GM10266 (cell line): Measurements from ENCODE around the gene PXMP4.

ENCODE experiments used
- DNase-seq: peaks from one replicate; pipeline ENCODE4 v3.0.0; 2012; ENCODE audit errors: extremely low spot score
- TF ChIP-seq, protein P1 (sequence below): IDR thresholded peaks from 2 replicates; pipeline ENCODE4 v1.5.1; 2012; ENCODE audit warnings: mild to moderate bottlenecking, low read depth; ENCODE audit not compliant: control insufficient read depth, insufficient read depth; ENCODE audit errors: missing control alignments

Gene PXMP4

DNA sequence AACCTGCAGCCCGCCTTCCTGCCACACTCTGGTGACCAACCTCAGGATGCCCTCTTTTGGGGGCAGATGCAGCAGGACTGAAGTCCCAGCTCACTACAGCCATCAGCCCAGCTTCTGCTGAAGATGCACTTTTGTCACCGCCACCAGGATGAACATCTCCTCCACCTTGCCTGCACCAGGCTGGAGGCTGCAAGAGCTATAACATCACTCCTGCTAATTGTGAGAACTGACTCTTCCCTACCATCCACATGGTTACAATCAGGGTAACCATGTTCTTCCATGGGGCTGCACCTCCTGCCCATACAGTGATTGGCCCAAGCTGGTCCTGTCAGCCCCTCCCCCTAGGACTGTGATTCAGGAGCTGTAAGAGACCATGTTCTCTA is 55.4 kb downstream of the PXMP4 start:
- DNase-seq, result no peak

DNA sequence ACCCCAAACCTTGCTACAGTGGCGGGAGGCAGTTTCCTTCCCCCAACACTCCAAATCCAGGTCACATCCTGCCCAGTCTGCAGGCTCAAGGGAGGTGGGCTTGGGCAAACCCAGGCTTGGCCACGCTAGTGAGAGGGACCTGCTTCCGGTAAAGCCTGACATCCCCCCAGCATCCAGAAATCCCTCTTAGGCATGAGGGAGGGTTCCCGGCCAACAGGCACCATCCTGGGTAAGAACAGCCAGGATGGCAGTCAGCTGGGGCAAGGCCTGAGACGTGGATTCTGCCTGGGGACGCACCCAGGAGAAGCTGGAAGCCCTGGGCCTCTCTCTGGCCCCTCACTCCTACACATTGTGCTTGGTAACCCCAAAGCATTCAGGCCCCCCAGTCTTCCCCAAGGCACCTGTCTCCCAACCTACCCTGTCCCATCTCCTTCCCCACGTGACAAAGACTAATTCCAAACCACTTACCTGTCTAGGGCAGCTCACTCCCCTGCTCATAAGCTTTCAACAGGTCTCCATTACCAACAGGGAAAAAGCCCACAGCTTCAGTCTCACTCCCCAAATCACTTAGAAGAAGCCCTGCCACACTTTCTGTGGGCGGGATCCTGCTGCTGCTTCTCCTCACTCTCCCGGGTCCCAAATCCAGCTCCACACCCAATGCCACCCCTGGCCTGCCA is 55.9 kb downstream of the PXMP4 start:
- TF ChIP-seq, protein P1, sequence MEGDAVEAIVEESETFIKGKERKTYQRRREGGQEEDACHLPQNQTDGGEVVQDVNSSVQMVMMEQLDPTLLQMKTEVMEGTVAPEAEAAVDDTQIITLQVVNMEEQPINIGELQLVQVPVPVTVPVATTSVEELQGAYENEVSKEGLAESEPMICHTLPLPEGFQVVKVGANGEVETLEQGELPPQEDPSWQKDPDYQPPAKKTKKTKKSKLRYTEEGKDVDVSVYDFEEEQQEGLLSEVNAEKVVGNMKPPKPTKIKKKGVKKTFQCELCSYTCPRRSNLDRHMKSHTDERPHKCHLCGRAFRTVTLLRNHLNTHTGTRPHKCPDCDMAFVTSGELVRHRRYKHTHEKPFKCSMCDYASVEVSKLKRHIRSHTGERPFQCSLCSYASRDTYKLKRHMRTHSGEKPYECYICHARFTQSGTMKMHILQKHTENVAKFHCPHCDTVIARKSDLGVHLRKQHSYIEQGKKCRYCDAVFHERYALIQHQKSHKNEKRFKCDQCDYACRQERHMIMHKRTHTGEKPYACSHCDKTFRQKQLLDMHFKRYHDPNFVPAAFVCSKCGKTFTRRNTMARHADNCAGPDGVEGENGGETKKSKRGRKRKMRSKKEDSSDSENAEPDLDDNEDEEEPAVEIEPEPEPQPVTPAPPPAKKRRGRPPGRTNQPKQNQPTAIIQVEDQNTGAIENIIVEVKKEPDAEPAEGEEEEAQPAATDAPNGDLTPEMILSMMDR, result no peak
- DNase-seq, result no peak

More for the DNA sequence above, 55.4 kb downstream of the PXMP4 start:
- TF ChIP-seq, protein P1, result no peak

DNA sequence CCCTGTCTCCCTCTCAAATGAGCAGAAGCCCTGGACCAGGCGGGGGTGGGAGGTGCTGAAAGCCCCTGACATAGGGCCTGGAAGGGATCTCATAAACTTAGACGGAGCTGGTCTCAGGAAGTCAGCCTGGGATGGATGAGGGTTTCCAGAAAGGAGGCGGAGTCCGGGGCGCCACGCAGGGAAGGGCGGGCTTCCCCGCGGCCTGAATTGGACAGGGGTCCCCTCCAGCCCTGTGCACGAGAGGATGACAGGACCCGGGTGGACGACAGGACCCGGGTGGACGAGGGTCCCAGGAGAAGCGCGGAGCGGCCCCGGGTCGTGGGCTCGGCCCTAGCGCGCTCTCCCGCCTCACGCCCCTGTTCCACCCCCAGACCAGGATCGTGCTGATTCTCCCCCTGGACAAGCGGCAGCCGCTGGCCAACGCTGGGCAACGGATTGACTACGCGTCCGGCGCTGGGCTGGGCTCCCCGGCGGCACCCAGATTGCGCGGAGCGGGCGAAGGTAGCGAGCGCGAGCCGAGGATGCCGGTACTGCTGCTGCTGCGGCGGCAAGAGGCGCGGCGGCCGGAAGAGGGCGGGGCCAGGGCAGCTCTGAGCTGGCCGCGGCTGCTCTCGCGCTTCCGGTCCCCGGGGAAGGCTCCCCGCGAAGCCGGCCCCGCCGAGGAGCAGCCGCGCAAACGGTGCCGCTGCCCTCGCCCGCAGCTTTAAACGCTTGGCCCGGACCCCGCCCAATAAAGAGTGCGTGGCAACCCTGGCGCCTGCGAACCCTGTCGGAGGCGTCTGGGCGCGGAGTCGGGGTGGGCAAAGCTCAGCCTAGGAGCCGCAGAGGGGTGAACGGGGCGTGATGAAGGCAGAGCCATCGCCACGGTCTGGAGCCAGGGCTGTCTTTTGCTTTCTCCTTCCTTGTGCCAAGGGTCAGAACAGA is 56.7 kb downstream of the PXMP4 start:
- DNase-seq, result peak; percentile 92
- TF ChIP-seq, protein P1, result no peak

DNA sequence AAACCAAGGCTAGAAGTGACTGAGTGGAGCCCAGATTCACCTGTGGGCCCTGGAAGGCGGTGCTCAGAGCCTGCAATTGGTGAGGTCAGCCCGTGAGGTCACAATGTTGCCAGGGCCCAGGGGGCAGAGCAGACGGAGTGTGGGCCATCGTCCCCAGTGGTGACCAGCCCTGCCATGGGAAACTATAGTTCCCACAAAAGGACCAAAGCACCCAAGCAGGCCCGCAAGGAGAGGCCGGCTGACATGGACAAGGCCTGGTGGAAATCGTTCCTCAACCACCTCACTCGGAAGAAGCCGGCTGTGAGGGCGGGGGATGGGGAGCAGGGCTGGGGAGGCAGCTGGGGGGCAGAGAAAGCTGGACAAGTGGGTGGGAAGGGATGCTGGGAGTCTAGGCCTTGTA is 57.9 kb downstream of the PXMP4 start, which contains the start of gene C20orf144:
C20orf144 (plus strand) TSS at position 156 of the 400 bp plus-strand sequence; CDS start at position 175, 19 bp downstream.
- no peak for DNase-seq
- TF ChIP-seq, protein P1, result no peak

DNA sequence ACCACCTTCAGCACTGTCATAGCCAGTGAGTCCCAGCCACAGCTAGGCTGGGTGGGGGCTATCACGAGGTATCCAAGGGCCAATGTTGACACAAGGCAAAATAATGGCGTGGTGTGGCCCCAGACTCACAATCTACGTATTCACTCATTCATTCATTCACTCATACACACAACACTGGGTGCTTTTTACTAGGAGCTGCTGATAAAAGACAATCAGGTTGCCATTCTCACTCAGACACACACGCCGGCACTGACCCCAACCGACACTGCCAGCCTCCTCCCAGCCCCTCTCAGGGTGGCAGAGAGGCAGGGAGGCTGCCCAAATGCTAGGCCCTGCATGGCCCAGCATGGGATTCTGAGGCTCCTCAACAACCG is 59.4 kb downstream of the PXMP4 start:
- DNase-seq, result no peak
- TF ChIP-seq, protein P1, result no peak

DNA sequence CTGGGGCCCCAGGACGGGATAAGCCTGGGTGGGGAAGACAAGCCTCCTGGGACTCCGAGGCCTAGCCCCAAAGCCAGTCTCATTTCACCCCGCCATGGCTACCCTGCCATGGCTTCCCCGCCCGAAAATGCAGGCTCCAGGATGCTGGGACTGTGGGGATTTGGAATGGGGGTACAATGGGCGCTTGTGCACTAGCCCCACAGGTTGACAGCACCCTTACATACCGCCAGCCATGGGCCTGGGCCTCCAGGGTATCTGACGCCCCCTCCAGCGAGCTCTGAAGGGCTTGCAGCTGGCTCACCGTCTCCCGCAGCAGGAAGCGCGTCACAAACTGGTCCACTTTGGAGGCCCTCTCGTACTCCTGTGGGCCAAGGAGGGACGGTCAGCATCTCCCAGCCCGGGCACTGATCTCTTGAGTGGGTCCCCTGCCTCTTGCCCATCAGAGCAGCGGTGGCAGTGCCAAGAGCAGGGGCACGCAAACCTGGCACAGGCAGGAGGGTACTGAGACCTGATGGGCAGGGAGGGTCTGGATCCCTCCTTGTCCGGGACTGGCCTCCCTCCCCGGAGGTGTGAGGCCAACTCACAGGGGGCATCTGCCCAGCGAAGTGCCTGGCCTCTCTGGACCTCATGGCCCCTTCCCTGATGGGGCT is 60.0 kb downstream of the PXMP4 start:
- TF ChIP-seq, protein P1, result no peak
- no peak for DNase-seq
